Panc1 (cell line): Measurements from ENCODE around the gene GABRG3. TPM values are rescaled to one million over a fixed set of nuclear protein-coding genes. Genes with fewer than 3 reads are reported as not detected.

Experiments used
- ATAC-seq: fragments of 200-7000 bp; cut with Tn5 transposase; 2 replicates; pipeline ENCODE4 v1.9.1; 2020; ENCODE audit warnings: mild to moderate bottlenecking, moderate library complexity
- BruUV-seq: library from RNA; stranded (reverse); fragments of 400-500 nt; replicated peaks from 2 replicates; lab custom pipeline; 2021; lab: Mats Ljungman, UMichigan
- CTCF ChIA-PET: fragments of 300-600 bp; sonication (Branson Sonifier 250); formaldehyde crosslinking; loops from one replicate; lab custom pipeline; 2022; ENCODE audit warnings: antibody characterized with exemption; lab: Charles Lee
- POLR2A ChIA-PET: fragments of 300-600 bp; sonication (Branson Sonifier 250); formaldehyde crosslinking; loops from one replicate; lab custom pipeline; 2022; ENCODE audit warnings: antibody characterized with exemption; lab: Charles Lee
- DNase-seq: peaks from one replicate; pipeline ENCODE4 v3.0.0-alpha.2; 2010; ENCODE audit warnings: low read depth, low spot score
- H3K27ac ChIP-seq: 2 replicates; pipeline ENCODE4 v1.5.1; 2011; ENCODE audit warnings: mild to moderate bottlenecking, low read length, inconsistent platforms
- H3K27me3 ChIP-seq: fragments of 200-500 bp; sonication (Bioruptor generic); 2 replicates; pipeline ENCODE4 v1.6.0; 2014; ENCODE audit warnings: low read length, inconsistent platforms; ENCODE audit not compliant: control insufficient read depth, insufficient read depth
- H3K36me3 ChIP-seq: fragments of 200-500 bp; sonication (Bioruptor generic); 2 replicates; pipeline ENCODE4 v1.5.1; 2014; ENCODE audit warnings: inconsistent platforms, mild to moderate bottlenecking, low read length, moderate library complexity; ENCODE audit not compliant: control insufficient read depth, insufficient read depth
- H3K4me1 ChIP-seq: 2 replicates; pipeline ENCODE4 v1.5.1; 2011; ENCODE audit warnings: inconsistent platforms, mild to moderate bottlenecking, low read length, moderate library complexity; ENCODE audit not compliant: control insufficient read depth, insufficient read depth
- H3K4me3 ChIP-seq, 2 experiments: 2 replicates each; pipeline ENCODE4 v1.5.1; 2011 to 2012; ENCODE audit warnings: low read depth in 2 of 2, low read length in 2 of 2, mild to moderate bottlenecking in 2 of 2, inconsistent platforms in 1 of 2, moderate library complexity in 1 of 2
- H3K9me3 ChIP-seq: fragments of 200-500 bp; sonication (Bioruptor generic); 2 replicates; pipeline ENCODE4 v1.5.1; 2014; ENCODE audit warnings: low read depth, mild to moderate bottlenecking, inconsistent platforms, low read length, moderate library complexity; ENCODE audit not compliant: control insufficient read depth, insufficient read depth
- CTCF ChIP-seq: fragments of 450-650 bp; IDR thresholded peaks from 2 replicates; pipeline ENCODE4 v1.5.1; 2017; ENCODE audit warnings: mild to moderate bottlenecking
- POLR2AphosphoS5 ChIP-seq: IDR thresholded peaks from 2 replicates; pipeline ENCODE4 v1.6.1; 2012; ENCODE audit warnings: mild to moderate bottlenecking, low read depth, low read length, moderate library complexity
- REST ChIP-seq, 2 experiments: IDR thresholded peaks; 2 replicates each; pipeline ENCODE4 v1.6.1; 2011 to 2012; ENCODE audit warnings: low read depth in 2 of 2, control low read depth in 1 of 2, low read length in 1 of 2, mild to moderate bottlenecking in 1 of 2, moderate library complexity in 1 of 2; ENCODE audit not compliant: insufficient read depth in 1 of 2
- SIN3A ChIP-seq: IDR thresholded peaks from 2 replicates; pipeline ENCODE4 v1.6.1; 2012; ENCODE audit warnings: low read depth, mild to moderate bottlenecking, low read length, moderate library complexity, borderline replicate concordance; ENCODE audit not compliant: insufficient read depth
- TCF7L2 ChIP-seq: IDR thresholded peaks from 2 replicates; pipeline ENCODE4 v1.6.1; 2011; ENCODE audit warnings: mild to moderate bottlenecking, low read depth, low read length, inconsistent platforms
- in situ Hi-C: cut with HindIII; loops from 2 replicates; pipeline ENCODE4 v1.10.0; 2016; ENCODE audit warnings: low sequenced_read_pairs, low pct_unique_long_range_greater_than_20kb
- intact Hi-C: fragments of 100-400 bp; cut with micrococcal nuclease; formaldehyde crosslinking; loops from one replicate; pipeline ENCODE4 v1.10.0; 2022; ENCODE audit not compliant: unreplicated experiment
- total RNA-seq: library from RNA; stranded (reverse); gene quantifications from one replicate; pipeline ENCODE4 v1.2.1, GENCODE V29; 2021; ENCODE audit not compliant: unreplicated experiment

The GABRG3 gene
- total RNA-seq, 1 experiment from 2014 or later = not detected

- no peak overlapping the region for H3K4me3 ChIP-seq
- TF ChIP-seq REST (IDR thresholded peaks at IDR 0.05; ENCODE audit: insufficient read depth in 1 of 2, low read depth in 2 of 2, low read length in 1 of 2) (no peak), POLR2AphosphoS5 (no peak), TCF7L2 (no peak), SIN3A (no peak), CTCF (no peak)
- ChIA-PET POLR2A (no interaction called here), CTCF (no interaction called here)
- no TSS peak for BruUV-seq
- H3K27ac ChIP-seq = no peak overlapping the region
- H3K27me3 ChIP-seq = no peaks in the 10 kb centered on the region
- peaks cover 15% of the 10 kb centered on the region for H3K9me3 ChIP-seq
- no peak for ATAC-seq
- H3K36me3 ChIP-seq = no peaks in the 10 kb centered on the region
- intact Hi-C loops (no loop called here), in situ Hi-C loops (no loop called here)
- no peak for DNase-seq
- H3K4me1 ChIP-seq = no peaks in the 10 kb centered on the region
These were observed 535.8 kb downstream of the GABRG3 start for GRCh38 chr15:27506752-27507151.

- Histone ChIP-seq H3K27me3 (no peaks in the 10 kb centered on the region), H3K36me3 (no peaks in the 10 kb centered on the region), H3K9me3 (peaks cover 15% of the 10 kb centered on the region), H3K27ac (no peak overlapping the region), H3K4me1 (no peaks in the 10 kb centered on the region), H3K4me3 (no peak overlapping the region)
- no peak for ATAC-seq
- TF ChIP-seq REST (IDR thresholded peaks at IDR 0.05; ENCODE audit: insufficient read depth in 1 of 2, low read depth in 2 of 2, low read length in 1 of 2) = no peak
- TF ChIP-seq SIN3A = no peak
- no peak for TF ChIP-seq CTCF
- no peak for TF ChIP-seq POLR2AphosphoS5
- TF ChIP-seq TCF7L2 = no peak
- DNase-seq = no peak
- ChIA-PET POLR2A (no interaction called here), CTCF (no interaction called here)
- in situ Hi-C loops = no loop called here
- intact Hi-C loops = no loop called here
- no TSS peak for BruUV-seq
These were observed 538.0 kb downstream of the GABRG3 start for GRCh38 chr15:27509014-27509413.
